Spleen (tissue), 11 donors: ENCODE measurements around the gene ANO7. TPM values are rescaled to one million over a fixed set of nuclear protein-coding genes. Genes with fewer than 3 reads are reported as not detected.
A peak's percentile ranks its signal among the peaks of the same experiment; 100 is the strongest.

Experiments
- DNase-seq: peaks from one replicate; pipeline ENCODE4 v3.0.0-alpha.2; 2020
- H3K27ac ChIP-seq, 8 donors: fragments of 200-600 bp; sonication (generic) in 7 of 8; 1 replicate in 4 of 8; 2 replicates in 4 of 8; pipeline versions ENCODE4 v1.5.0 to v1.8.0; 2016 to 2021; ENCODE audit warnings: inconsistent platforms in 4 of 8, mild to moderate bottlenecking in 4 of 8, moderate library complexity in 1 of 8
- H3K27me3 ChIP-seq, 7 donors: fragments of 200-600 bp; sonication (generic) in 6 of 7; replicated peaks in 1 of 7; 1 replicate in 4 of 7; 2 replicates in 3 of 7; pipeline versions ENCODE4 v1.5.0 to v1.8.0; 2016 to 2021; ENCODE audit warnings: inconsistent platforms in 3 of 7, mild to moderate bottlenecking in 1 of 7
- H3K36me3 ChIP-seq, 6 donors: fragments of 200-600 bp; sonication (generic) in 5 of 6; 1 replicate in 4 of 6; 2 replicates in 2 of 6; pipeline versions ENCODE4 v1.5.0 to v1.8.0; 2016 to 2021; ENCODE audit warnings: inconsistent platforms in 2 of 6
- H3K4me1 ChIP-seq, 6 donors: fragments of 200-600 bp; sonication (generic) in 5 of 6; 1 replicate in 3 of 6; 2 replicates in 3 of 6; pipeline versions ENCODE4 v1.5.0 to v1.8.0; 2016 to 2021; ENCODE audit warnings: inconsistent platforms in 3 of 6
- H3K4me3 ChIP-seq, 8 donors: fragments of 200-600 bp; sonication (generic) in 7 of 8; 1 replicate in 4 of 8; 2 replicates in 4 of 8; pipeline versions ENCODE4 v1.5.0 to v1.8.0; 2016 to 2021; ENCODE audit warnings: inconsistent platforms in 4 of 8, mild to moderate bottlenecking in 4 of 8, moderate library complexity in 2 of 8
- H3K9me3 ChIP-seq, 8 donors: fragments of 200-600 bp; sonication (generic) in 7 of 8; 1 replicate in 4 of 8; 2 replicates in 4 of 8; pipeline versions ENCODE4 v1.5.0 to v1.8.0; 2016 to 2021; ENCODE audit warnings: inconsistent platforms in 4 of 8
- POLR2A ChIP-seq, 3 donors: fragments of 450-650 bp; IDR thresholded peaks; one replicate each; pipeline ENCODE4 v1.5.1; 2017; ENCODE audit warnings: antibody characterized with exemption in 3 of 3, mild to moderate bottlenecking in 1 of 3
- POLR2AphosphoS5 ChIP-seq, 3 donors: sonication (generic); formaldehyde crosslinking; IDR thresholded peaks; one replicate each; pipeline ENCODE4 v1.5.1; 2017; ENCODE audit warnings: antibody characterized with exemption in 3 of 3
- WGBS, 5 donors: extraction: QIAGEN DNeasy Blood & Tissue Kit in 3 of 5; methylation state at CpG; one replicate each; pipeline versions ENCODE4 v1.1.5 to v1.1.7; 2013 to 2018; 5-methylcytosine and 5-hydroxymethylcytosine counted together
- intact Hi-C: fragments of 100-400 bp; cut with DNase I; formaldehyde crosslinking; loops from one replicate; pipeline ENCODE4 v1.15.0; 2023; ENCODE audit warnings: low total_unique reads
- polyA plus RNA-seq, 3 donors: library from polyadenylated mRNA; stranded (reverse); fragments of 200-250 nt; gene quantifications; one replicate each; pipeline ENCODE4 v1.2.1, GENCODE V29; 2013
- total RNA-seq, 7 donors: library from RNA; depleted of rRNA in 3 of 7; stranded (reverse); fragments of >200 nt in 3 of 7; fragmentation: NEBNext Ultra II Directional in 4 of 7; extraction: Animal tissue kit (Norgen Biotek cat#: 25700) in 4 of 7; gene quantifications; one replicate each; pipeline versions ENCODE4 v1.1.0 to v1.2.1, GENCODE V29; 2016 to 2021
- TF ChIP-seq, protein P1 (sequence below), 11 experiments: fragments of 200-600 bp in 7 of 11; fragments of 450-650 bp in 4 of 11; sonication (generic) in 4 of 11; IDR thresholded peaks in 8 of 11; conservative IDR thresholded peaks in 3 of 11; 1 replicate in 7 of 11; 2 replicates in 4 of 11; pipeline versions ENCODE4 v1.4.0 to v1.8.0; 2016 to 2021; ENCODE audit warnings: antibody characterized with exemption in 11 of 11, inconsistent platforms in 4 of 11, mild to moderate bottlenecking in 1 of 11
- donor health status: healthy with polysubstance abuse.
- donor health status: DM: no; HTN: no; CAD: no; lungs with moderate emphysema.
- donor health status: DM: no; HTN: no; CAD: no.
- donor health status: Bipolar disorder and iron deficiency.
- donor health status: healthy.
- donor health status: DM: no; HTN: no; CAD: no.
- donor health status: DM: yes; HTN: yes; CAD: no.

The ANO7 gene
- total and polyA plus RNA-seq, 10 donors, result 0.46 to 3.5 (median 2.4) TPM

DNA sequence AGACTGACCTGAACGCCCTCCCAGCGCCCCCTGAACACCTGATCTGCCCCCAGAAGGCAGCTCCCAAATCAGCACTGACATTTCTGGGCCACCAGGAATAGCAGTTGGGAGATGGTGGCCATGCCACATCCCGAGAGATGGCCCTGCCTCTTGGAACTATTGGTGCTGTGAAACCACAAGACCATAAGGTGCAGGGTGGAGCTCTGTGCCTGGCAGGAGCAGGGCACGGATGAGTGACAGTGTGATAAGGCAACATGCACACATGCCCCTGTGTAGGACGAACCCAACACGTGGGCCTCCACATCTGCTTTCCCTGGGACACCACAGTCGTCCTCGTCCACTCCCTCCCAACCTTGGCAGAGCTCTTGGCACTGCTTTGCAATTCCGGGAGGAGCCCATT lies 26.9 kb downstream of the ANO7 start:
- H3K36me3 ChIP-seq, result no peaks in the 10 kb centered on the region
- intact Hi-C loops, result no loop called here
- TF ChIP-seq, protein P1, sequence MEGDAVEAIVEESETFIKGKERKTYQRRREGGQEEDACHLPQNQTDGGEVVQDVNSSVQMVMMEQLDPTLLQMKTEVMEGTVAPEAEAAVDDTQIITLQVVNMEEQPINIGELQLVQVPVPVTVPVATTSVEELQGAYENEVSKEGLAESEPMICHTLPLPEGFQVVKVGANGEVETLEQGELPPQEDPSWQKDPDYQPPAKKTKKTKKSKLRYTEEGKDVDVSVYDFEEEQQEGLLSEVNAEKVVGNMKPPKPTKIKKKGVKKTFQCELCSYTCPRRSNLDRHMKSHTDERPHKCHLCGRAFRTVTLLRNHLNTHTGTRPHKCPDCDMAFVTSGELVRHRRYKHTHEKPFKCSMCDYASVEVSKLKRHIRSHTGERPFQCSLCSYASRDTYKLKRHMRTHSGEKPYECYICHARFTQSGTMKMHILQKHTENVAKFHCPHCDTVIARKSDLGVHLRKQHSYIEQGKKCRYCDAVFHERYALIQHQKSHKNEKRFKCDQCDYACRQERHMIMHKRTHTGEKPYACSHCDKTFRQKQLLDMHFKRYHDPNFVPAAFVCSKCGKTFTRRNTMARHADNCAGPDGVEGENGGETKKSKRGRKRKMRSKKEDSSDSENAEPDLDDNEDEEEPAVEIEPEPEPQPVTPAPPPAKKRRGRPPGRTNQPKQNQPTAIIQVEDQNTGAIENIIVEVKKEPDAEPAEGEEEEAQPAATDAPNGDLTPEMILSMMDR (IDR thresholded peaks at IDR 0.05 in 8 of 11, conservative IDR thresholded peaks at IDR 0.05 in 3 of 11), result no peak
- TF ChIP-seq POLR2AphosphoS5 (IDR thresholded peaks at IDR 0.05), result no peak
- TF ChIP-seq POLR2A (IDR thresholded peaks at IDR 0.05), result no peak
- no peak for DNase-seq
- no peaks in the 10 kb centered on the region for H3K9me3 ChIP-seq
- H3K4me1 ChIP-seq, result peaks cover 3 to 33% (median 19%) of the 10 kb centered on the region in 6 donors
- peaks cover 0 to 12% (median 0%) of the 10 kb centered on the region in 7 donors for H3K27me3 ChIP-seq
- no peak overlapping the region for H3K27ac ChIP-seq
- no peak overlapping the region for H3K4me3 ChIP-seq
- 56 to 69% (median 64%) methylated on average over 7 to 9 of the region's 9 CpGs for WGBS, 5 donors

DNA sequence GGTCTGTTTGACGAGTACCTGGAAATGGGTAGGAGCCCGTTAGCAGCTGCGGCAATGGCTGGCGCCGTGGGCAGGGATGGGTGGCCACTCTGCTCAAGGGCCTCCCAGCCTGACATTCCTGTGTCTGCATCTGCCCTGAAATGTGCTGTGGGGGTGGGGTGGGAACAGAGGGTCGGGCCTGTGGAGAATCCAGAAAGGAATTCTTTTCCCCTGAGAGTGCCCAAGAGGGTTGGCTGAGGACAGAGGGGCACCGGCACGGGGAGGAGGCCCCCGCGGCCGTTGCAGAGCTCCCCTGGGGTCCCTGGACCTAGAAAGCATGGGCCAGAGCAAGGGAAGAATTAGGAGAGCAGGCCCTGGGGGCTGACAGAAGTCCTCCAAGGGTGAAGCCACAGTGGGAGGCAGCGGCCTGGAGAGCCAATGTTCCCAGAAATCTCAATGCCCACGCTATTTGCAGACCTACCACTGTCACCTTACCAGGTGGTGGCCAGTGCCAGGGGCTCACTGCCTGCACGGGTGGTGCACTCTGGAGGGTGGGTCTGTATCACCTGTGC lies 27.8 kb downstream of the ANO7 start:
- H3K4me3 ChIP-seq, result no peak overlapping the region
- H3K4me1 ChIP-seq, result peaks cover 3 to 33% (median 19%) of the 10 kb centered on the region in 6 donors
- DNase-seq, result no peak
- TF ChIP-seq POLR2AphosphoS5 (IDR thresholded peaks at IDR 0.05) (no peak), POLR2A (IDR thresholded peaks at IDR 0.05) (no peak)
- TF ChIP-seq, protein P1 (IDR thresholded peaks at IDR 0.05 in 8 of 11, conservative IDR thresholded peaks at IDR 0.05 in 3 of 11), result no peak
- H3K27ac ChIP-seq, result no peak overlapping the region
- H3K36me3 ChIP-seq, result no peaks in the 10 kb centered on the region
- intact Hi-C loops, result no loop called here
- H3K9me3 ChIP-seq, result no peaks in the 10 kb centered on the region
- WGBS, 5 donors, result 54 to 70% (median 61%) methylated on average over 11 to 14 of the region's 14 CpGs
- H3K27me3 ChIP-seq, result peaks cover 0 to 15% (median 0%) of the 10 kb centered on the region in 7 donors

DNA sequence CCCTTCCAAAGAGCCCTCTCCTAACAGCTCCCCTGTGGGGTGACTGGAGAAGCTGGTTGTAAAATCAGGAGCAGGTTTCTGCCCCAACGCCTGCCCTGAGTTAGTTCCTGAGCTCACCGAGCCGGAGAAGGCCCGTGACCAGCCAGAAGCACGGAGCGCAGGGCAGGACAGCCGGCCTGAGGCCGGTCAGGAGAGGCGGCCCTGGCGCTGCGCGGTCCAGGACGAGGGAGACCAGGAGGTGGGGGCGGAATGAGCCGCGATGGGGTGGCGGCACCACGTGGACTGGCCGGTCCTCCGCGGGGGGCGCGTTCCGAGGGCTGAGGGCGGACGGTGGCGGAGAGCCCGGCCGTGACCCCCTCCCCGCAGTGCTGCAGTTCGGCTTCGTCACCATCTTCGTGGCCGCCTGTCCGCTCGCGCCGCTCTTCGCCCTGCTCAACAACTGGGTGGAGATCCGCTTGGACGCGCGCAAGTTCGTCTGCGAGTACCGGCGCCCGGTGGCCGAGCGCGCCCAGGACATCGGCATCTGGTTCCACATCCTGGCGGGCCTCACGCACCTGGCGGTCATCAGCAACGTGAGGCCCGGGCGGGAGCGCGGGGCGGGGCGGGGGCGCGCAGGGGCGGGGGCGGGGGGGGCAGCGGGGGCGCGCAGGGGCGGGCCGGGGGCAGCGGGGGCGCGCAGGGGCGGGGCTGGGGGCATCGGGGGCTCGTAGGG lies 29.0 kb downstream of the ANO7 start:
- Histone ChIP-seq H3K27me3 (peaks cover 0 to 15% (median 0%) of the 10 kb centered on the region in 7 donors), H3K9me3 (no peaks in the 10 kb centered on the region), H3K27ac (peak overlapping the region; percentile 57 to 83 (median 80)), H3K4me3 (peak overlapping the region; percentile 24 to 84 (median 43)), H3K4me1 (peaks cover 3 to 33% (median 19%) of the 10 kb centered on the region in 6 donors), H3K36me3 (no peaks in the 10 kb centered on the region)
- peak; percentile 27 to 67 (median 58) for TF ChIP-seq POLR2AphosphoS5 (IDR thresholded peaks at IDR 0.05)
- TF ChIP-seq, protein P1 (IDR thresholded peaks at IDR 0.05 in 8 of 11, conservative IDR thresholded peaks at IDR 0.05 in 3 of 11), result peak in 2 of 11 experiments; percentile 3 to 7
- no peak for TF ChIP-seq POLR2A (IDR thresholded peaks at IDR 0.05)
- DNase-seq, result peak; percentile 91
- WGBS, 5 donors, result 0 to 5% (median 1%) methylated on average over 1 to 74 of the region's 77 CpGs
- intact Hi-C loops, result no loop called here
